GM21360 (cell line): Measurements from ENCODE around the gene GRM7.

Experiments
- ATAC-seq: cut with Tn5 transposase; IDR thresholded peaks from one replicate; pipeline ENCODE4 v1.9.1; 2021; ENCODE audit warnings: mild to moderate bottlenecking, moderate library complexity; ENCODE audit not compliant: unreplicated experiment

GRM7 gene

DNA sequence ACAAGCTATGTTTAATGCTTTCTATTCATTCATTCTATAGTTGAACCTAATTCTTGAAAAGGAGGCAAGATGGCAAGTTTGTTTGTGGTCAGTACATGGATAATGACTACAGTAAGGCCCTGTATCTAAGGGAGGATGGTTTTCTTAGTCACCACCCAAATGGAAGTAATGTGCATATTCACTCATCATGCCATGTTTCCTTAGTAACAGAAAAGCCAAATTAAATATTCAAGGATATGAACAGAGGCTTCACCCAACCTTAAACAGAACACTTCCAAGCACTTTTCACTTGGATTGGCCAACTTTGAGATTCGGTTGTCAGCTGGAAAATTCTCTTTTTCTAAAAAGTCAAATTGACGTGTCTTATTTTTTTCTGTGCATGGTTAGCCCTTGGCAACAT is 835.4 kb downstream of the GRM7 start:
- no peak for ATAC-seq

DNA sequence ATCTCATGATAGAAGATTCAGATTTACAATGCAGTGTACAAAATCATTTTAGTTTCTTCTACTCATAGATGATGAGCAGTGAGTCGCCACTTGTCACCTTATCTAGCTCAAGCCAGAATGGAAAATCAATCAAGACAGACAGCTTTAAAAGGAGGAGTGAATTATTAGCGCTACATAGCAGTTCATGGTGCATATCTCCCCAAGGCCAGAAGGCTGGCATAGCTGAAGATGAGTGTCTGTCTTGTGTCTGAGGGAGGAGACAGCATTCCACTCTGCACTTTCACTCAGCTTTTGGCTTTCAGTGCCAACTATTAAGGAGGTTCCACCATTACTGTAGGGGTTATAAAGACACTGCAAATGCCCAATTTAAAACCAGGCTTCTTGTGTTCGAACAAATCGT is 836.6 kb downstream of the GRM7 start:
- no peak for ATAC-seq

DNA sequence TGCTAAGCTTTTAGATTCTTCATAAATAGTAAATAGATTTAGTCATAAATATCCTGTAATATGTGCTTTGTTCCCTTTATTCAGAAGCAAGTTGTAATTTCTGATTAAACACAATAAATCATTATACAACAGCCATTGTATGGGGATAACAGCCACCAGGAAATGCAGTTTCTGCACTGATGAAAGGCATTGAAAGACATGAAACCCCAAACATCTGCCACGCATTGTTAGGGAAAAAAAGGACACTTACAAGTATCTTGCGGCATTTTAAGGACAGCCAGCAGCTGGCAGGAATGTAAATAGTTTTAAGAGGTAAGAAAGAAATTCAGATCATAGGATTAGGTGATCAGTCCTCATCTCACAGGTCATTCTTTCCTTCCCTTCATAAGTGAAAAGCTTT is 839.6 kb downstream of the GRM7 start:
- no peak for ATAC-seq

DNA sequence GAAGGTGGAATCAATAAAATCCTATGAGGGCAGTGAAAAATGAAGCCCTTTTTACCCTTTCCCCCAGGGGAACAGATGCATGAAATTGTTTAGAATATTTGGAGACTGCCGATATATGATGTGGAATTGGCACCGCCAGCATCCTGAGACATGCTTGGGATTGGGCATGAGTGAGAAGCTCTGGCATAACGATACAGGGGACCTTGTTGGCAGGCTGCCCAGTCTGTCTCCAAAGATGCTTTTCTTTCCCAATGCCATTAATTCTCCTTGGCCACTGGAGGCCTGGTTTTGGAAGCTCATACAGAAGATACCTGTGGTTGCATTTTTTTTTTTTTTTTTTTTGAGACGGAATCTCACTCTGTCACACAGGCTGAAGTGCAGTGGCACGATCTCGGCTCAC is 840.1 kb downstream of the GRM7 start:
- ATAC-seq = no peak

- ATAC-seq = no peak
Observed at GRCh38 chr3:7707187-7707586, 846.3 kb downstream of the GRM7 start.

DNA sequence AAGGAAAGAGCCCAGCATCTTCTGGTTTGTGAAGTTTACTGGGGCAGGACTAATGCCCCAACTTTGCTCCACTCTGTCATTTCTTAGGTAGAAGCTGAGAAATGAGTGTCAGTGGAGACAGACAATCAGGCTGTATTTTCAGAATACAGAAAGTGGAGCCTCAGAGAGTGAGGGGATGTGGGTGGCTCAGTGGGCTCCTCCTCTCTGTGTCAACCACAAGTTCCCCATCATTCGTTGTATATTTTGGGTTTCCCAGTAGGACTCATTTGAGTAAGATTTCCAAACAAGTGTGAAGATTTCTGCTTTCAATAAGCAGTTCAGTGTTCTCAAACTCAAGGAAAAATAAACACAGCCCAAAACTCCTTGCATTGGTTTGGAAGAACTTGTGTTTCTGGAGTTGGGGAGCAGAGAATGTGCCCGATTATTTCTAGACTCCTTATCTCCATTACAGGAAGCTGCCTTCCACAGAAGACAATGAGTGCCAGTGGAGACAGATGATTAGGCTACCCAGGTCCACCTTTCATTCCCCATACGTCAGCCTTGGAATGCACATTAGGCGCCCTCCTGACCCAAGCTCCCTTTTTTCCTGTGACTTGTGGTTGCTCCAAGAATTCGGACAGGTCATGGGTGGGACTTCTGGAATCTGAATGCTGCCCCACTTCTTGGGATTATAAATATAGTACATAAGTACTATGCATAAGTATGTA is 848.6 kb downstream of the GRM7 start:
- no peak for ATAC-seq

DNA sequence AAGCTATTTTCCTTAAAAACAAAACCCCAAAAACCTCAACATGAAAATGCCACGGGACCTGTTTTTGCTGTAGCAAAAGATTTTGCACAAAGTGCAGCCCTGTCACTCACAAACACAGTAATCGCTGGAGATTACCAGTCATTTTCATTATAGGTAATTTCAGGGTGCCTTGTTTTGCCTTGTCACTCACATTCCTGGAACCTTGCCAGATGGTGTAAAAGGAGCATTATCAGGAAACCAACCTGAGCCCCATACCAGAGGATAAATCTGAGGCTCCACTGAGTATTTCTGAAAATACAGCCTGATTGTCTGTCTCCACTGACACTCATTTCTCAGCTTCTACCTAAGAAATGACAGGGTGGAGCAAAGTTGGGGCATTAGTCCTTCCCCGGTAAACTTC is 849.4 kb downstream of the GRM7 start:
- ATAC-seq = no peak

DNA sequence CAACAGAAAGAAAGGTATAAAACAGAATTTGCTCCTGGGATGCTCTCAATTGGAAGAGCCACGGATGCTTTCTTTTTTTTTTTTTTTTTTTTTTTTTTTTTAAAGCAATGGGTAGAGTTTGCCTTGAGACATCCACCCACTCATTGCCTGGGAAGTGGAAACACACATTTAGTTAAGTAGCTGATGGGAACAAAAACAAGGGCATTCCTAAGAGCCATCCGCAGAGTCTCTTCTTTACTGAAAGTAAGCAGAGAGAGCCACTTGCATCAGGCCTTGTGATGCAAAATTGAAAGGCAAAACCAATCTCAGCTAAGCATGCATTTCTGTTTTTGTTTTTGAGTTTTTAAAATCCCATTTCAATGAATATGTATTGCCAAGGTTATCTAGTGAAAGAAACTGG is 852.8 kb downstream of the GRM7 start:
- ATAC-seq = no peak

GRCh38 chr3:7720649-7721297 is 859.9 kb downstream of the GRM7 start:
- ATAC-seq = no peak

DNA sequence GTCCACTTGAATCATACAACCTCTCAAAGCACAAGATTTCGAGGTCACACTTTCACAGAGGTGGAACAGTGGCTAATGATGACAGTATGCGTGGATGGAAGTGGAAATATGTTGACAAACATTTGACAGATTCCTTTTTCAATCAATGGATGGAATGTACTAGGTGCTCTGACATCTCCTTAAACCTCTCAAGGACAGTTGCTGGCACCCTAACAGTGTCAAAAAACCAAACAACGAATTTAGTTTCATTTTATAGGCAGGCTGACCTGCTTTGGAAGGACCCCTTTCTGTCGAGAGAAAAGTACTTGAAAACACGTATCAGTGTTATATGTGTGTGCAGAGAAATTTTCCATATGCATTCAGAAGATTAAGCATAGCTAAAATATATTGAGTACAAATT is 861.0 kb downstream of the GRM7 start:
- ATAC-seq = no peak

GRCh38 chr3:7728566-7729519 is 867.9 kb downstream of the GRM7 start:
- no peak for ATAC-seq

GRCh38 chr3:7733933-7734332 is 873.0 kb downstream of the GRM7 start:
- no peak for ATAC-seq

GRCh38 chr3:7734456-7734855 is 873.5 kb downstream of the GRM7 start:
- ATAC-seq = no peak

DNA sequence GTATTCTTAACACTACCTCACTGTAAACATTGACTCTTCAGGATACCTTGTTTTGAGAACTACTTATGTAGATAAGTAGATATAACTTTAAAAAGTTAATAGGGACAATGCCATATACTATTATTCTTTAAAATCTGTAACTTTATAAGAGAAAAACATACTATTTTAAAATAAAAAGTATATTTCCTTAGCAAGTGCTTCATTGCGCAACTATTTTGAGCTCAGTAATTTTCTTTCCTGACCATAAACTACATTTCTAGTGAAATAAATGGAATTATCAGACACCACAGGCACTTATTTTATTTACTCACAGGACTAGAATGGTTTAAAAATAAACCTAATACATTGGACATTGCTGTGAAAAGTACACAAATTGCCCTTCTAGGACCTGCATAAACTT is 876.3 kb downstream of the GRM7 start:
- no peak for ATAC-seq

- no peak for ATAC-seq
Observed at GRCh38 chr3:7739754-7740153, 878.8 kb downstream of the GRM7 start.

DNA sequence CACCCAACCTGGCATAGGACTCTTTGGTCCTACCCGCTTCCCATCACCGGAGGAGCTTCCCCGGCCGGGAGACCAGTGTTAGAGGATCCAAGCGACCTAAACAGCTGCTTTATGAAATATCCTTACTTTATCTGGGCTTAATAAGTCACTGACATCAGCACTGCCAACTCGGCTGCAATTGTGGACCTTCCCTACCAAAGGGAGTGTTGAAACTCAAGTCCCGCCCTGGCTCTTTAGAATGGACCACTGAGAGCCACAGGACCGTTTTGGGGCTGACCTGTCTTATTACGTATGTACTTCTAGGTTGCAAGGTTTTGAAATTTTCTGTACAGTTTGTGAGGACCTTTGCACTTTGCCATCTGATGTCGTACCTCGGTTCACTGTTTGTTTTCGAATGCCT is 879.5 kb downstream of the GRM7 start:
- no peak for ATAC-seq

- ATAC-seq = no peak
Observed at GRCh38 chr3:7744850-7745249, 883.9 kb downstream of the GRM7 start.

GRCh38 chr3:7745711-7746110 is 884.8 kb downstream of the GRM7 start:
- ATAC-seq = no peak

DNA sequence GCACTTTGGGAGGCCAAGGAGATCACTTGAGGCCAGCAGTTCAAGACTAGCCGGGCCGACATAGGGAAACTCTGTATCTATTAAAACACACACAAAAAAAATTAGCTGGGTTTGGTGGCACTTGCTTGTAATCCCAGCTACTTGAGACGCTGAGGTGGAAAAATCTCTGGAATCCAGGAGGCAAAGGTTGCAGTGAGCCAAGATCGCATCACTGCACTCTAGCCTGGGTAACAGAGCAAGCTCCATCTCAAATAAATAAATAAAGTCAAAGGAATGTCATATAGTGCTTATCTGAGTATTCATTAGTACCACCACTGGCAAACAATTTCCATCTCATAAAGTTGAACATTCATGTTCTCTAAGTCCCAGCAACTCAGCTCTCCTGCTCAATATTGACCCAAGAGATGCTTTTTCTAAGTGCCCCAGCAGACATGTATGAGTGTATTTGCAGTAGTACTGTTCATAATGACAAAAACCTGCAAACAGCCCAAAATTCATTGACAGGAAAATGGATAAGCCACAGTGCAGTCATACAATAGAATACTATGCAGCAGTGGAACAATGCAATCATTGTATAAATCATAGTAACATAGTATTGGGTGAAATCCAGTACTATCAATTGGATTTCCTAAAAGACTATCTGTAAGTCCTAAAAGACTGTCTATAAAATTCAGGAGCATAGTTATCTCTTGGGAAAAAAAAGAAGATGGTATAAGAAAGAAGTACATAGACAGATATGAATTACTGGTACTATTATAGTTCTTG is 889.2 kb downstream of the GRM7 start:
- ATAC-seq = no peak

DNA sequence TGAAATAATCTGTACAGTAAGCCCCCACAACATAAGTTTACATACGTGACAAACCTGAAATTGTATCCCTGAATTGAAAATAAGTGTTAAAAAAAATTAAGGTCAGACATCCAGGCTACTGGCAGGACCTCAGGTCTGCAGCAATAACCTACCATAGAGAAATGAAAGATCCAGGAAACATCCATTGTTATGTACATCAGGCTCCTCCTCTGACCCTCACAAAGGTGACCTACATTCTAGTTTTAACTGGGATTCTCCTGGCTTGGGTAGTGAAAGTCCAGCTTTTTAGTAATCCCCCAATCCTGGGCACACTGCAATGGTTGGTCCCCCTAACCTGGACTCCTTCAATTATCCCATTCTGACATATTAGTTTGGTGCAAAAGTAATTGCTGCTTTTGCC is 891.1 kb downstream of the GRM7 start:
- ATAC-seq = no peak
